Effector memory CD4-positive, alpha-beta T cell (primary cell): ENCODE results near the gene BCAS4.
"Not testable (repeated sequence)": the region's sequence is repeated elsewhere in the genome, so short reads cannot be mapped to it uniquely, and the experiment has no call there.

Source experiments
- DNase-seq, 3 donors: peaks; one replicate each; pipeline ENCODE4 v3.0.0-alpha.2; 2020
- H3K27ac ChIP-seq: 2 replicates; pipeline ENCODE4 v1.7.0; 2013; ENCODE audit warnings: mild to moderate bottlenecking, low read length, moderate library complexity; ENCODE audit not compliant: insufficient read depth, poor library complexity, severe bottlenecking
- H3K27me3 ChIP-seq: replicated peaks from 2 replicates; pipeline ENCODE4 v1.7.0; 2013; ENCODE audit warnings: mild to moderate bottlenecking, low read length; ENCODE audit not compliant: insufficient read depth, control insufficient read depth, poor library complexity, severe bottlenecking
- H3K36me3 ChIP-seq: 2 replicates; pipeline ENCODE4 v1.7.0; 2013; ENCODE audit warnings: mild to moderate bottlenecking, low read length, moderate library complexity; ENCODE audit not compliant: control insufficient read depth, insufficient read depth
- H3K4me1 ChIP-seq: 2 replicates; pipeline ENCODE4 v1.7.0; 2013; ENCODE audit warnings: low read length, mild to moderate bottlenecking; ENCODE audit not compliant: control insufficient read depth, insufficient read depth, poor library complexity, severe bottlenecking
- H3K4me3 ChIP-seq: 2 replicates; pipeline ENCODE4 v1.7.0; 2013; ENCODE audit warnings: low read length, low read depth, mild to moderate bottlenecking; ENCODE audit not compliant: insufficient read depth, poor library complexity, severe bottlenecking
- H3K9me3 ChIP-seq: 2 replicates; pipeline ENCODE4 v1.7.0; 2013; ENCODE audit warnings: mild to moderate bottlenecking, low read length, moderate library complexity; ENCODE audit not compliant: control insufficient read depth

The BCAS4 gene

DNA sequence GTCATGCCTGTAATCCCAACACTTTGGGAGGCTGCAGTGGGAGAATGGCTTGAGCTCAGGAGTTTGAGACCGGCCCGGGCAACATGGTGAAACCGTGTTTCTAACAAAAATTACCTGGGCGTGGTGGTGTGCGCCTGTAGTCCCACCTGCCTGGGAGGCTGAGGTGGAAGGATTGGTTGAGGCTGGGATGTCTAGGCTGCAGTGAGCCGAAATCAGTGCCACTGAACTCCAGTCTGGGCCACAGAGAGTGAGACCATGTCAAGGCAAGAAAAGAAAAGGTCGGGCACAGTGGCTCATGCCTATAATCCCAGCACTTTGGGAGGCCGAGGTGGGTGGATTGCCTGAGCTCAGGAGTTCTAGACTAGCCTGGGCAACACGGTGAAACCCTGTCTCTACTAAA, 8.2 kb upstream of the BCAS4 start:
- no peaks in the 10 kb centered on the region for H3K4me1 ChIP-seq
- no peaks in the 10 kb centered on the region for H3K9me3 ChIP-seq
- H3K4me3 ChIP-seq, result no peak overlapping the region
- H3K27me3 ChIP-seq, result no peaks in the 10 kb centered on the region
- no peak for DNase-seq
- H3K27ac ChIP-seq, result no peak overlapping the region
- no peaks in the 10 kb centered on the region for H3K36me3 ChIP-seq

DNA sequence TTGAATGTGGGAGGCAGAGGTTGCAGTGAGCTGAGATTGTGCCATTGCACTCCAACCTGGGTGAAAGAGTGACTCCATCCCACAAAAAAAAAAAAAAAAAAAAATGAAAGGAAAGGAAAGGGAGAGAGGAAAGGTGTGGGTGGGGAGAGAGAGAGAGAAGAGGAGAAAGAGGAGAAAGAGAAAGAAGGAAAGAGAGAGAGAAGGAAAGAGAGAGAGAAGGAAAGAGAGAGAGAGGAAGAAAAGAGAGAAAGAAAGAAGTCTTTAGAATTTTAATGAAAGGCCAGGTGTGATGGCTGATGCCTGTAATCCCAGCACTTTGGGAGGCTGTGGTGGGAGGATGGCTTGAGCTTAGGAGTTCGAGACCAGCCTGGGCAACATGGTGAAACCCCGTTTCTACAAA, 7.7 kb upstream of the BCAS4 start:
- H3K9me3 ChIP-seq, result no peaks in the 10 kb centered on the region
- DNase-seq, result no peak
- no peak overlapping the region for H3K27ac ChIP-seq
- no peak overlapping the region for H3K4me3 ChIP-seq
- H3K27me3 ChIP-seq, result no peaks in the 10 kb centered on the region
- H3K4me1 ChIP-seq, result no peaks in the 10 kb centered on the region
- H3K36me3 ChIP-seq, result no peaks in the 10 kb centered on the region

DNA sequence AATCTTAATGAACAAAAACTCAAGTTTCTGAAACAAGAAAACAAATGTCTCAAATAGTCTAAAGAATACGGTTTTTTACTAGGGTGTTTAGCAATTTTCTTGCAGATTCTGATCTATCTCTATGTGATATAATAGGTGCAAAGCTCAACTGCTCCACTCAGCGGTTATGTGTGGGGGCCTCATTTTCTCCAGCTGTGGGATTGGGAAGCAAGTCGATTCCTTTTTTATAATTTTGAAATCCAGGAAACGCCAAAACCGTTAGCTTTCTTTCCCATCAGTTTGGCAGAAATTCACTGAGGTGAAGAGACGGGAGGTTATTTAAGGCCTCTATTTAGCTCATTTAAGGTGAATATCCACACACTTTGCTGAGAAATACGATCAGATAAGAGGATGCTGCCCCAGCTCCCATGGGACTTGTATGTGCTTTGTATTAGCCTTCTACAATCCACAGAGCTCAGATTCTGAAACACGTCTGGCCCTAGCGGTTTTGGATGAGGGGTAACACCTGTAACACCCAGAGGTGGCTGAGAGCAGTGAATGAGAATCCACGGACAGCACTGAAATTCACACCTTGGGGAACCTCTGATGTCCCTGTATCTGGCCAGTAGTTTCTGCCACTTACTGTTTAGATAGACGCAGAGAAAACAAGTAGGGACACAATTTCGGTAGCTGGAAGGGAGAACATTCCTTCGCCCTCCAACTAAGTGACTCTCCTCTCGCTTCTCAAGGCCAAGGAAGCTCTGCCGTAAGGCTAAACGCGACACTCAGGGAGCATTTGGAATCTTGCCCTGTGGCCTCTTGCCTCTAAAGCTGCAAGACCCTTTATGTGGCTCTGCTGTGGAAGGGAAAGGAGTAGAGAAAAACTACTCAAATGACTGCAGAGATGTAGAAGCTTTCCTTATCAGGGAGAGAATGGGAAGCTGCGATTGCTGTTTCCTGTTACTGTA, 6.5 kb upstream of the BCAS4 start:
- Histone ChIP-seq H3K4me1 (no peaks in the 10 kb centered on the region), H3K9me3 (no peaks in the 10 kb centered on the region), H3K36me3 (no peaks in the 10 kb centered on the region), H3K27me3 (no peaks in the 10 kb centered on the region), H3K27ac (no peak overlapping the region), H3K4me3 (no peak overlapping the region)
- no peak for DNase-seq

DNA sequence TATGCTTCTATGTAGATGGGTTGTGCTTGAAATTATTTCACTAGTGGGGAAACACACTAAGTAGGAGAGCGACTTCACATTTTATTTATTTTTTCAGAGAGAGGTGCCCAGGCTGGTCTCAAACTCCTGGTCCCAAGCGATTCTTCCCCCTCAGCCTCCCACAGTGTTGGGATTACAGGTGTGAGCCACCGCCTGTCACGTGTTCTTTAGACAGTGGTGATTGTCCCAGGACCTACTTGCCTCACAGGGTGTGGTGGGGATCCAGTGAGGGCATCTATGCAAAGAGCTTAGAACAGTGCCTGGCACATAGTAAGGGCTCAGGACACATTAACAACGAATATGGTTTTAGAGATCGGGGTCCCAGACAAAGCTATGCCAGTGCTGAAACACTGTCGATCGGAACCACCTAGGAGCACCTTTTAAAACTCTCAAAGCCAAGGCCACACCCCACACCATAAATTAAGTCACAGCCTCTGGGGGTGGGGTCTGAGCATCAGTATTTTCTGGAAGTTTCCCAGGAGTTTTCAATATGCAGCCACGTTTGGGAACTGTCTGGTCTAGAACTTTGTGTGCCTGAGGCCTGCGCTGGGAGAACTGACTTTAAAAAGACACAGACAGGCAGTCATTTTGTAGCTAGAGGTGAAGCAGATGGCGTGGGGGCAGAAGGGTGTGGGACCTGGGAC, 4.8 kb upstream of the BCAS4 start:
- no peak for DNase-seq
- peaks cover 8% of the 10 kb centered on the region for H3K4me1 ChIP-seq
- no peaks in the 10 kb centered on the region for H3K9me3 ChIP-seq
- no peak overlapping the region for H3K27ac ChIP-seq
- no peaks in the 10 kb centered on the region for H3K36me3 ChIP-seq
- no peaks in the 10 kb centered on the region for H3K27me3 ChIP-seq
- no peak overlapping the region for H3K4me3 ChIP-seq

DNA sequence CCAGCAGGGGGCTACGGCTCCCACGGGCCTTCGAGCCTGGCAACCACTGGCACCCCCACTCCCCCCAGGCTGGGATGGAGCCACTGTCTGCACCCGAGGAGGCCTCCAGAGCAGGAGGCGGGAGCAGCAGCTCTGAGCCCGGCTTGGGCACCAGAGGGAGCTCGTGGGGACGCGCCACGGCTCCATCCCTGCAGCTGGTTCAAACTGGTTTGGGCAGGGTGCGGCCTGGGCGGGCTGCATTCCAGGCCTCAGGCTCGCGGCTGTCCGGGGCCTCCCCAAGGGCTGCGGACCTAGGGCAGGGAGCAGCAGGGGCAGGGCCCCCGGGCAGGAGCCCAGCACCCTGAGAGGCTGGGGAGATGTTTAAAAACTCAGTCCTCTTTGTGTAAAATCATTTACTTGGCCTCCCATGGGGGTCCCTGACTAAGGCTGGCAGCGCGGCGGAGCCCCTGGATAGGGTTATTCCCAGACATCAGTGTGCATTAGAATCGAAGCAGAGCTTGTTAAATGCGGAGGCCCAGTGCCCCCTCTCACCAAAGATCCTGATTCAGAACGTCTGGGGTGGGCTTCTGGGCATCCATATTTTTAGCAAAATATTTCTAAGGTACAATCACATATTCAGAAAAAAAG, 4.1 kb upstream of the BCAS4 start:
- H3K27me3 ChIP-seq, result no peaks in the 10 kb centered on the region
- no peak overlapping the region for H3K27ac ChIP-seq
- H3K4me1 ChIP-seq, result peaks cover 14% of the 10 kb centered on the region
- H3K4me3 ChIP-seq, result no peak overlapping the region
- peak; percentile 27 to 55 (median 54) for DNase-seq
- no peaks in the 10 kb centered on the region for H3K9me3 ChIP-seq
- no peaks in the 10 kb centered on the region for H3K36me3 ChIP-seq

DNA sequence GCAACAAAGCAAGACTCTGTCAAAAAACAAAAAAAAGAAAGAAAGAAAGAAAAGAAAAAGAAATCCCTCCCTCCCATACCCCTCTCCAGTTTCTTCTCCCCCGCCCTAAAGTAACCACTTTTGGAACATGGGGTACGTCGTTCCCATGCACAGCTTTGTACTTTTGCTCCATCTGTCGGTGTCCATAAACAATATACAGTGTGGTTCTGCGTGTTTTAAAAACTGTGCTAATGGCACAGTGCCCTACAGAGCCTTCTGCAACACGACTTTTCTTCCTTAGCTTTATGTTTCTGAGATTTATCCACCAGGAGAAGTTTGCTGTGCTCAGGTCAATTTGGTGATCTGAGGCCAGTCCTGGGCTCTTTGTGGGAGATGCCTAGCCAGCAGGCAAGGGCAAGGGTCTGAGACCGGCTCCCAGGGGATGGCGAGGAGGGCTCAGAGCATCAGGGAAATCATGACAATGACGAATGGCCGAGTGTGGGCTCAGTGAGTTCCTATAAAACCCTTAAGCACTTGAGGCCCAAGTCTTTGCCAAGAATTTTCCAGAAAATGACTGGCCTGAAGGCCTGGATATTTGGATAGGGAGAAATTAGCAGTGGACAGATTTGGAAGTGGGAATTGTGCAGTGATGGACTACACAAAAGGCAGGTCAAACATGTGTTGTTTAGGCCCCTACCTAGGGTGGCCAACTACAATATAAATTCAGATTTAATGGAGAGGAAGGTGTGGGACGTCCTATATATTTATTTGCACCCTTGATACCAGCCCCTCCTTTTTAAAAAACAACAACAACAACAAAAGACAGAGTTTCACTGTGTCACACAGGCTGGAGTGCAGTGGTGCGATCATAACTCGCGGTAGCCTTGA, 1.9 kb upstream of the BCAS4 start:
- H3K27ac ChIP-seq, result no peak overlapping the region
- no peaks in the 10 kb centered on the region for H3K9me3 ChIP-seq
- no peak overlapping the region for H3K4me3 ChIP-seq
- H3K36me3 ChIP-seq, result no peaks in the 10 kb centered on the region
- H3K27me3 ChIP-seq, result no peaks in the 10 kb centered on the region
- no peak for DNase-seq
- peaks cover 15% of the 10 kb centered on the region for H3K4me1 ChIP-seq

DNA sequence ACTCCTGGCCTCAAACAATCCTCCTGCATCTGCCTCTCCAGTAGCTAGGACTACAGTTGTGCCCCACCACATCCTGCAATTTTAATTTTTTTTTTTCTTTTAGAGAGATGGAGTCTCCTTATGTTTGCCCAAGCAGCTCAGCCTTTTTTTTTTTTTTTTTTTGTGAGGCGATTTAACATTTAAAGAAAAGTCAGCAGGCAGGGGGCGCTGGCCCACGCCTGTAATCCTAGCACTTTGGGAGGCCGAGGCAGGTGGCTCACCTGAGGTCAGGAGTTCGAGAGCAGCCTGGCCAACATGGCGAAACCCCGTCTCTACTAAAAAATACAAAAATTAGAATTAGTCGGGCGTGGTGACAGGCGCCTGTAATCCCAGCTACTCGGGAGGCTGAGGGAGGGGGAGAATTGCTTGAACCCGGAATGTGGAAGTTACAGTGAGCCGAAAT, 1.3 kb upstream of the BCAS4 start:
- H3K9me3 ChIP-seq, H3K36me3 ChIP-seq, H3K4me3 ChIP-seq, H3K27me3 ChIP-seq, H3K27ac ChIP-seq: not testable (repeated sequence)
- peaks cover 15% of the 10 kb centered on the region for H3K4me1 ChIP-seq
- DNase-seq, result peak in 1 of 3 donors; percentile 3

DNA sequence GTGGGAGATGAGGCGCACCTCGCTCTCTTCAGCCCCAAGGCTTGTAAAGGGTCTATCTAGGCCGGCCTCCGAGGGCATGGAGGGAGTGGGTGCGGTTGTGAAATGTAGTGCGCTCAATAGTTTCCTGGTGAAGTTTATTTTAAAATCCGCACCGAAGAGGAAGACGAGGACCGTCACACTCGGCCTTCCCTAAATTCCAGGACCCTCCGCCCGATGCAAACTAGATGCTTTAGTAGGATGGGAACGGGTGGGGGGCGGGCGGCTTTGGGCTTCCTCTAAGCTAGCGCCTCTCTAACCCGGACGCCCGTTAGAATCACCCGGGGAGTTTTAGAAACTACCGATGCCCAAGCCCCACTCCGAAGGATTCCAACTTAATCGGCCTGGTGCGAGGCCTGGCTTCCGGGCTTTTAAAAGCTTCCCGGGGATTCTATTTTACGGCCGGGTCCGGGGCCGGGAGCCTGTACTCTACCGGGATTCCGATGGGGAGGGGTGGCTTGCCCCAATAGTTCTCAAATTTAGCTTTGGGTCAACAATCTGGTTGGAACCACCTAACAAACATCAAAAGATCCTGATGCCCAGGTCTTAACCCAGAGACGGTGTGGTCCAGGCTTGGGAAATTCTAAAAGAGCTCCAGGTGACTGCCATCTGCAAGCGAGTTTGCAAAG, 548 bp upstream of the BCAS4 start:
- no peaks in the 10 kb centered on the region for H3K27me3 ChIP-seq
- peak overlapping the region; percentile 39 for H3K27ac ChIP-seq
- H3K4me3 ChIP-seq, result peak overlapping the region; percentile 99
- H3K36me3 ChIP-seq, result no peaks in the 10 kb centered on the region
- H3K9me3 ChIP-seq, result no peaks in the 10 kb centered on the region
- DNase-seq, result no peak
- H3K4me1 ChIP-seq, result peaks cover 15% of the 10 kb centered on the region

DNA sequence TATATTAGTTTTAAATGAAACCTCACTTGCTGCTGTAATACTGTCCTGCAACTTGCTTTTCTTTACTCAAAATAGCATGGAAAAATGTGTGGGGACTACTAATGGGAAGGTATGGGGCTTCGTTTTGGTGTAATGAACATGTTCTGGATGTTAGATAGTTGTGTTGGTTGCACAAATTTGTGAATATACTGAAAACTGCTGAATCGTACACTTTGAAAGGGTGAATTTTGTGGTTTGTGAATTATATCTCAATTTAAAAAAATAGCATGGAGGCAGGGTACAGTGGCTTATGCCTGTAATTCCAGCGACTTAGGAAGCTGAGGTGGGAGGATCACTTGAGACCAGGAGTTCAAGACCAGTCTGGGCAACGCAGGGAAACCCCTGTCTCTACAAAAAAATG, 2.3 kb downstream of the BCAS4 start:
- Histone ChIP-seq H3K4me3 (no peak overlapping the region), H3K27me3 (no peaks in the 10 kb centered on the region), H3K27ac (no peak overlapping the region), H3K4me1 (peaks cover 15% of the 10 kb centered on the region), H3K36me3 (no peaks in the 10 kb centered on the region), H3K9me3 (no peaks in the 10 kb centered on the region)
- no peak for DNase-seq
